Stimulated activated naive CD8-positive, alpha-beta T cell treated with anti-CD3 and anti-CD28 coated beads, Interleukin-15, amount 100 ng/mL, for 72 hours (primary cell): Measurements from ENCODE around the gene TMSB4X.
"Not testable (repeated sequence)": the region's sequence is repeated elsewhere in the genome, so short reads cannot be mapped to it uniquely, and the experiment has no call there.

Experiments used
- ATAC-seq: fragments of 150-1000 bp; cut with Tn5 transposase; 2 replicates; pipeline ENCODE4 v1.10.0; 2021; ENCODE audit warnings: mild to moderate bottlenecking, moderate library complexity
- DNase-seq, 2 donors: peaks; one replicate each; pipeline ENCODE4 v3.0.0; 2021 to 2022
- H3K27ac Mint-ChIP-seq, 2 donors: one replicate each; pipeline ENCODE4 v1.8.0; 2022; ENCODE audit warnings: mild to moderate bottlenecking in 2 of 2, mixed read lengths in 2 of 2, moderate library complexity in 2 of 2
- H3K27me3 Mint-ChIP-seq: one replicate; pipeline ENCODE4 v1.8.0; 2022; ENCODE audit warnings: mixed read lengths
- H3K4me1 Mint-ChIP-seq: one replicate; pipeline ENCODE4 v1.8.0; 2022; ENCODE audit warnings: mild to moderate bottlenecking, mixed read lengths
- H3K4me3 Mint-ChIP-seq, 2 donors: one replicate each; pipeline ENCODE4 v1.8.0; 2022; ENCODE audit warnings: mild to moderate bottlenecking in 2 of 2, mixed read lengths in 2 of 2, moderate library complexity in 1 of 2
- H3K9me3 Mint-ChIP-seq, 2 donors: one replicate each; pipeline ENCODE4 v1.8.0; 2022; ENCODE audit warnings: mixed read lengths in 2 of 2

TMSB4X gene

GRCh38 chrX:12978205-12979025, 3.5 kb downstream of the TMSB4X start:
- H3K27me3 Mint-ChIP-seq: no peaks in the 10 kb centered on the region
- peaks cover 0 to 3% of the 10 kb centered on the region in 2 donors for H3K9me3 Mint-ChIP-seq
- peak; percentile 76 for ATAC-seq
- H3K27ac Mint-ChIP-seq: peak overlapping the region; percentile 96 to 97
- H3K4me1 Mint-ChIP-seq: peaks cover 41% of the 10 kb centered on the region
- H3K4me3 Mint-ChIP-seq: peak overlapping the region; percentile 90 to 92
- DNase-seq: peak in 1 of 2 donors; percentile 80

- Mint-ChIP-seq H3K27ac (peak overlapping the region; percentile 96 to 97), H3K4me1 (peaks cover 48% of the 10 kb centered on the region), H3K9me3 (peaks cover 0 to 3% of the 10 kb centered on the region in 2 donors), H3K27me3 (no peaks in the 10 kb centered on the region), H3K4me3 (peak overlapping the region; percentile 90 to 92)
- DNase-seq (no peak), ATAC-seq (no peak)
Measured at GRCh38 chrX:12979026-12979607, 4.2 kb downstream of the TMSB4X start.

GRCh38 chrX:12979616-12980015, 4.7 kb downstream of the TMSB4X start:
- peak overlapping the region; percentile 90 to 92 for H3K4me3 Mint-ChIP-seq
- ATAC-seq: no peak
- peaks cover 0 to 3% of the 10 kb centered on the region in 2 donors for H3K9me3 Mint-ChIP-seq
- H3K27ac Mint-ChIP-seq: peak overlapping the region; percentile 31 to 97
- H3K4me1 Mint-ChIP-seq: peaks cover 53% of the 10 kb centered on the region
- H3K27me3 Mint-ChIP-seq: no peaks in the 10 kb centered on the region
- DNase-seq: no peak

- H3K4me3 Mint-ChIP-seq: peak overlapping the region; percentile 90 to 92
- H3K27ac Mint-ChIP-seq: peak overlapping the region; percentile 82 to 97
- not testable (repeated sequence) for H3K27me3 Mint-ChIP-seq, ATAC-seq, DNase-seq, H3K9me3 Mint-ChIP-seq
- peaks cover 56% of the 10 kb centered on the region for H3K4me1 Mint-ChIP-seq
Measured at GRCh38 chrX:12980039-12980438, 5.1 kb downstream of the TMSB4X start.

- H3K27ac Mint-ChIP-seq: peak overlapping the region in 1 of 2 donors; percentile 92
- no peak for DNase-seq
Measured at GRCh38 chrX:12981880-12982279, 7.0 kb downstream of the TMSB4X start.

GRCh38 chrX:12984603-12985319, 9.9 kb downstream of the TMSB4X start:
- peak; percentile 86 for ATAC-seq
- Mint-ChIP-seq H3K4me1 (peaks cover 73% of the 10 kb centered on the region), H3K4me3 (peak overlapping the region; percentile 62 to 63), H3K27me3 (no peaks in the 10 kb centered on the region), H3K27ac (peak overlapping the region; percentile 81 to 99), H3K9me3 (peaks cover 0 to 3% of the 10 kb centered on the region in 2 donors)
- peak; percentile 52 to 68 for DNase-seq

More at GRCh38 chrX:12981880-12982279, 7.0 kb downstream of the TMSB4X start:
- H3K9me3 Mint-ChIP-seq: peaks cover 0 to 3% of the 10 kb centered on the region in 2 donors
- peak overlapping the region in 1 of 2 donors; percentile 61 for H3K4me3 Mint-ChIP-seq
- no peaks in the 10 kb centered on the region for H3K27me3 Mint-ChIP-seq
- peaks cover 70% of the 10 kb centered on the region for H3K4me1 Mint-ChIP-seq
- no peak for ATAC-seq

- Mint-ChIP-seq H3K4me1 (peaks cover 70% of the 10 kb centered on the region), H3K9me3 (peaks cover 0 to 3% of the 10 kb centered on the region in 2 donors), H3K27me3 (no peaks in the 10 kb centered on the region), H3K27ac (peak overlapping the region; percentile 81 to 99), H3K4me3 (peak overlapping the region; percentile 54 to 62)
- no peak for DNase-seq
- peak; percentile 60 for ATAC-seq
Measured at GRCh38 chrX:12985331-12985730, 10.4 kb downstream of the TMSB4X start.

GRCh38 chrX:12986164-12986779, 11.4 kb downstream of the TMSB4X start:
- H3K9me3 Mint-ChIP-seq: peaks cover 0 to 3% of the 10 kb centered on the region in 2 donors
- ATAC-seq (peak; percentile 29), DNase-seq (no peak)
- peak overlapping the region; percentile 8 to 87 for H3K27ac Mint-ChIP-seq
- peaks cover 77% of the 10 kb centered on the region for H3K4me1 Mint-ChIP-seq
- H3K4me3 Mint-ChIP-seq: peak overlapping the region; percentile 58 to 81
- no peaks in the 10 kb centered on the region for H3K27me3 Mint-ChIP-seq

GRCh38 chrX:12986886-12987285, 12.0 kb downstream of the TMSB4X start:
- no peak for DNase-seq
- Mint-ChIP-seq H3K9me3 (peaks cover 0 to under 1% of the 10 kb centered on the region in 2 donors), H3K27me3 (no peaks in the 10 kb centered on the region), H3K4me1 (peaks cover 78% of the 10 kb centered on the region), H3K27ac (peak overlapping the region; percentile 3 to 74), H3K4me3 (peak overlapping the region; percentile 58 to 81)
- no peak for ATAC-seq

GRCh38 chrX:12987340-12987739, 12.4 kb downstream of the TMSB4X start:
- Mint-ChIP-seq H3K4me1 (peaks cover 75% of the 10 kb centered on the region), H3K27ac (no peak overlapping the region), H3K4me3 (no peak overlapping the region), H3K9me3 (no peaks in the 10 kb centered on the region), H3K27me3 (no peaks in the 10 kb centered on the region)
- no peak for ATAC-seq
- no peak for DNase-seq

GRCh38 chrX:12987900-12988594, 13.1 kb downstream of the TMSB4X start:
- no peak for DNase-seq
- Mint-ChIP-seq H3K9me3 (no peaks in the 10 kb centered on the region), H3K4me3 (no peak overlapping the region), H3K27ac (peak overlapping the region; percentile 78 to 89), H3K27me3 (no peaks in the 10 kb centered on the region), H3K4me1 (peaks cover 68% of the 10 kb centered on the region)
- no peak for ATAC-seq

GRCh38 chrX:12988797-12989196, 13.9 kb downstream of the TMSB4X start:
- Mint-ChIP-seq H3K9me3 (no peaks in the 10 kb centered on the region), H3K27me3 (no peaks in the 10 kb centered on the region), H3K4me3 (no peak overlapping the region), H3K4me1 (peaks cover 63% of the 10 kb centered on the region), H3K27ac (no peak overlapping the region)
- DNase-seq: no peak
- no peak for ATAC-seq

- Mint-ChIP-seq H3K4me1 (peaks cover 60% of the 10 kb centered on the region), H3K27ac (no peak overlapping the region), H3K4me3 (no peak overlapping the region), H3K27me3 (no peaks in the 10 kb centered on the region), H3K9me3 (no peaks in the 10 kb centered on the region)
- ATAC-seq: no peak
- DNase-seq: no peak
Measured at GRCh38 chrX:12989461-12989860, 14.6 kb downstream of the TMSB4X start.

GRCh38 chrX:12991575-12991974, 16.7 kb downstream of the TMSB4X start:
- no peak overlapping the region for H3K4me3 Mint-ChIP-seq
- peak overlapping the region in 1 of 2 donors; percentile 19 for H3K27ac Mint-ChIP-seq
- ATAC-seq (no peak), DNase-seq (no peak)
- H3K9me3 Mint-ChIP-seq: no peaks in the 10 kb centered on the region
- H3K4me1 Mint-ChIP-seq: peaks cover 50% of the 10 kb centered on the region
- H3K27me3 Mint-ChIP-seq: no peaks in the 10 kb centered on the region
